Measurements from ENCODE around the gene CCDC28A. TPM values are rescaled to one million over a fixed set of nuclear protein-coding genes. Genes with fewer than 3 reads are reported as not detected.

Gene CCDC28A
- total RNA-seq, 1 experiment from 2014 or later = 12.3 TPM

DNA sequence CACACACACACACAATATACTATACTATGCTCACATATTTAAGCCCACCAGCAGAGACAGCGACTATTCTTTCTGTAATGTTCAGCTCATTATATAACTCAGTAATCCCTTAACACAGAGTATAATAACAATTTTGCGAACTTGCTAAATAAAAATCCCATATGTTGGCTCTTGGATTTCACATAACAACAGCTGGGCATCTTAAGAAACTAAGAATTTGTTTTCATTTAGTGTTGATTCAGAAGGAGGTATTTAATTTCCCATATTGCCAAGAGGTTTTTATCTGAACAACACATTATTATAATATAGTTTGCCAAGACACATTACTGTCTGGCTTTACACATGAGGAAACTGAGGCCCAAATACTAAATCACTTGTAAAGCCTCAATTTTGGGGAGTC is 29.8 kb downstream of the CCDC28A start:
- H3K4me3 ChIP-seq = no peak overlapping the region
- no peak overlapping the region for H2AFZ ChIP-seq
- DNase-seq = no peak
- no peak for TF ChIP-seq EZH2 (IDR thresholded peaks at IDR 0.05; ENCODE audit: low read depth)
- TF ChIP-seq, protein P1, sequence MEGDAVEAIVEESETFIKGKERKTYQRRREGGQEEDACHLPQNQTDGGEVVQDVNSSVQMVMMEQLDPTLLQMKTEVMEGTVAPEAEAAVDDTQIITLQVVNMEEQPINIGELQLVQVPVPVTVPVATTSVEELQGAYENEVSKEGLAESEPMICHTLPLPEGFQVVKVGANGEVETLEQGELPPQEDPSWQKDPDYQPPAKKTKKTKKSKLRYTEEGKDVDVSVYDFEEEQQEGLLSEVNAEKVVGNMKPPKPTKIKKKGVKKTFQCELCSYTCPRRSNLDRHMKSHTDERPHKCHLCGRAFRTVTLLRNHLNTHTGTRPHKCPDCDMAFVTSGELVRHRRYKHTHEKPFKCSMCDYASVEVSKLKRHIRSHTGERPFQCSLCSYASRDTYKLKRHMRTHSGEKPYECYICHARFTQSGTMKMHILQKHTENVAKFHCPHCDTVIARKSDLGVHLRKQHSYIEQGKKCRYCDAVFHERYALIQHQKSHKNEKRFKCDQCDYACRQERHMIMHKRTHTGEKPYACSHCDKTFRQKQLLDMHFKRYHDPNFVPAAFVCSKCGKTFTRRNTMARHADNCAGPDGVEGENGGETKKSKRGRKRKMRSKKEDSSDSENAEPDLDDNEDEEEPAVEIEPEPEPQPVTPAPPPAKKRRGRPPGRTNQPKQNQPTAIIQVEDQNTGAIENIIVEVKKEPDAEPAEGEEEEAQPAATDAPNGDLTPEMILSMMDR (conservative IDR thresholded peaks at IDR 0.05) = no peak
- POLR2A ChIA-PET (ENCODE audit: unreplicated experiment) = no interaction called here
- H3K9me2 ChIP-seq (ENCODE audit: insufficient read depth) = no peaks in the 10 kb centered on the region
- H3F3A ChIP-seq (ENCODE audit: insufficient read depth, low read depth) = no peaks in the 10 kb centered on the region
- H3K79me2 ChIP-seq (ENCODE audit: low read depth) = no peaks in the 10 kb centered on the region
- H3K27ac ChIP-seq = no peak overlapping the region
- CTCF ChIA-PET = interaction anchor here (0.7 kb wide), 1 partner anchor 561 kb away, joined by 3 read pairs; no protein-coding TSS in a partner anchor
- H3K9me3 ChIP-seq (ENCODE audit: insufficient read depth, low read depth) = no peaks in the 10 kb centered on the region
- H3K4me1 ChIP-seq (replicated peaks; ENCODE audit: insufficient read depth) = no peaks in the 10 kb centered on the region
- BruUV-seq (replicated peaks) = no TSS peak
- H3K4me2 ChIP-seq = no peak overlapping the region
- intact Hi-C loops (cut with micrococcal nuclease; ENCODE audit: unreplicated experiment) = no loop called here
- no peaks in the 10 kb centered on the region for H3K36me3 ChIP-seq (ENCODE audit: low read depth)
- no peaks in the 10 kb centered on the region for H4K20me1 ChIP-seq (ENCODE audit: insufficient read depth)
- H3K27me3 ChIP-seq (ENCODE audit: insufficient read depth, low read depth) = no peaks in the 10 kb centered on the region

- Histone ChIP-seq H3K4me3 (no peak overlapping the region), H3K4me2 (no peak overlapping the region), H4K20me1 (ENCODE audit: insufficient read depth) (no peaks in the 10 kb centered on the region), H3K4me1 (replicated peaks; ENCODE audit: insufficient read depth) (no peaks in the 10 kb centered on the region), H3K27ac (no peak overlapping the region), H3K36me3 (ENCODE audit: low read depth) (no peaks in the 10 kb centered on the region), H3F3A (ENCODE audit: insufficient read depth, low read depth) (no peaks in the 10 kb centered on the region), H2AFZ (no peak overlapping the region), H3K79me2 (ENCODE audit: low read depth) (no peaks in the 10 kb centered on the region), H3K9me3 (ENCODE audit: insufficient read depth, low read depth) (no peaks in the 10 kb centered on the region), H3K9me2 (ENCODE audit: insufficient read depth) (no peaks in the 10 kb centered on the region), H3K27me3 (ENCODE audit: insufficient read depth, low read depth) (no peaks in the 10 kb centered on the region)
- BruUV-seq (replicated peaks) = no TSS peak
- TF ChIP-seq, protein P1 (conservative IDR thresholded peaks at IDR 0.05) = no peak
- TF ChIP-seq EZH2 (IDR thresholded peaks at IDR 0.05; ENCODE audit: low read depth) = no peak
- DNase-seq = no peak
- ChIA-PET CTCF (no interaction called here), POLR2A (ENCODE audit: unreplicated experiment) (no interaction called here)
- intact Hi-C loops (cut with micrococcal nuclease; ENCODE audit: unreplicated experiment) = no loop called here
Measured at GRCh38 chr6:138803861-138804260, 30.3 kb downstream of the CCDC28A start.

DNA sequence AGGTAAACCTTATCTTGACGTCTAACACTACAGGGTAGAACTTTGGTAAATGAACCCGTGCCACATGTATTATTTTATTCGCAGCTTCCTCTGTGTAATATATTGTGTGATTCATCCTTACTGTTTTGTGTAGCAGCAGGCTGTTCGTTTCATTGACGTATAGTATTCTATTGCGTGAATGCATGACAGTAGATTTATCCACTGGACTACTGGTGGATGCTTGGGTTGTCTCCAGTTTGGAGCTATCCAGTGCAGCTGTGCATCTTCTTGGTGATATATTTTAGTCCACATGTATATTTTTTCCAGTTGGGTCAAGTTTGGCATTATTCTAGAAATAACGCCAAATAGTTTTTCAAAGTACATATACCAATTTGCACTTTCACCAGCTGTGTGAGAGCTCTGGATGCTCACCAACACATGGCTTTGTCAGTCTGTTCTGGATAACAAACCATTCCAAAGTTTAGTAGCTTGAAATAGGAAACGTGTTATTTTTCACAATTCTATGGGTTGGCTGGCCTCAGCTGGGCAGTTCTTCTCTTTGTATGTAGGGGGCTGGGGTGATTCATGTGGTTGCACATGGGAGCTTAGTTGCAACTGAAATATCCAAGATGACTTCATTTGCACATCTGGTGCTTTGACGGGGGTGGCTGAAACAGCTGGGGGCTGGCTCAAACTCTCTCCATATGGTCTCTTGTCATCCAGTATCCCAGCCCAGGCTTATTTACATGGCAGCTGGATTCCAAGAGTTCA is 31.6 kb downstream of the CCDC28A start:
- no peak overlapping the region for H2AFZ ChIP-seq
- H3K4me1 ChIP-seq (replicated peaks; ENCODE audit: insufficient read depth) = no peaks in the 10 kb centered on the region
- H3F3A ChIP-seq (ENCODE audit: insufficient read depth, low read depth) = no peaks in the 10 kb centered on the region
- no peaks in the 10 kb centered on the region for H3K79me2 ChIP-seq (ENCODE audit: low read depth)
- intact Hi-C loops (cut with micrococcal nuclease; ENCODE audit: unreplicated experiment) = no loop called here
- no TSS peak for BruUV-seq (replicated peaks)
- H3K36me3 ChIP-seq (ENCODE audit: low read depth) = no peaks in the 10 kb centered on the region
- CTCF ChIA-PET = interaction anchor here (0.6 kb wide), 1 partner anchor 775 kb away, joined by 3 read pairs; no protein-coding TSS in a partner anchor
- no peaks in the 10 kb centered on the region for H3K27me3 ChIP-seq (ENCODE audit: insufficient read depth, low read depth)
- H3K9me3 ChIP-seq (ENCODE audit: insufficient read depth, low read depth) = peaks cover 5% of the 10 kb centered on the region
- TF ChIP-seq EZH2 (IDR thresholded peaks at IDR 0.05; ENCODE audit: low read depth) = no peak
- H3K4me3 ChIP-seq = no peak overlapping the region
- no peaks in the 10 kb centered on the region for H3K9me2 ChIP-seq (ENCODE audit: insufficient read depth)
- no peak overlapping the region for H3K4me2 ChIP-seq
- DNase-seq = no peak
- H3K27ac ChIP-seq = no peak overlapping the region
- POLR2A ChIA-PET (ENCODE audit: unreplicated experiment) = no interaction called here
- H4K20me1 ChIP-seq (ENCODE audit: insufficient read depth) = no peaks in the 10 kb centered on the region

Data from PC-9 (cell line).